IPS DF 6.9 (cell line): ENCODE measurements around the gene PLOD2.

Source experiments
- DNase-seq: peaks from one replicate; pipeline ENCODE4 v3.0.0-alpha.2; 2013; ENCODE audit warnings: low read depth, low spot score
- H3K27ac ChIP-seq: one replicate; pipeline ENCODE4 v1.5.1; 2013; ENCODE audit warnings: low read length, control low read depth
- H3K27me3 ChIP-seq: 2 replicates; pipeline ENCODE4 v1.6.1; 2013; ENCODE audit warnings: mild to moderate bottlenecking, low read length; ENCODE audit not compliant: control insufficient read depth, insufficient read depth
- H3K36me3 ChIP-seq: 2 replicates; pipeline ENCODE4 v1.6.1; 2013; ENCODE audit warnings: low read length; ENCODE audit not compliant: control insufficient read depth, insufficient read depth
- H3K4me1 ChIP-seq: 2 replicates; pipeline ENCODE4 v1.6.1; 2013; ENCODE audit warnings: low read length; ENCODE audit not compliant: control insufficient read depth, insufficient read depth
- H3K4me3 ChIP-seq: 2 replicates; pipeline ENCODE4 v1.5.1; 2013; ENCODE audit warnings: mild to moderate bottlenecking, low read length
- H3K9me3 ChIP-seq: 2 replicates; pipeline ENCODE4 v1.6.1; 2013; ENCODE audit warnings: low read length, inconsistent platforms; ENCODE audit not compliant: control insufficient read depth, insufficient read depth
- WGBS: extraction: QIAGEN DNeasy Blood & Tissue Kit; methylation state at CpG from one replicate; pipeline ENCODE4 v1.1.7; 2013; ENCODE audit warnings: mixed read lengths, missing lambda C conversion rate; ENCODE audit not compliant: insufficient read length, insufficient coverage; 5-methylcytosine and 5-hydroxymethylcytosine counted together

PLOD2 gene

DNA sequence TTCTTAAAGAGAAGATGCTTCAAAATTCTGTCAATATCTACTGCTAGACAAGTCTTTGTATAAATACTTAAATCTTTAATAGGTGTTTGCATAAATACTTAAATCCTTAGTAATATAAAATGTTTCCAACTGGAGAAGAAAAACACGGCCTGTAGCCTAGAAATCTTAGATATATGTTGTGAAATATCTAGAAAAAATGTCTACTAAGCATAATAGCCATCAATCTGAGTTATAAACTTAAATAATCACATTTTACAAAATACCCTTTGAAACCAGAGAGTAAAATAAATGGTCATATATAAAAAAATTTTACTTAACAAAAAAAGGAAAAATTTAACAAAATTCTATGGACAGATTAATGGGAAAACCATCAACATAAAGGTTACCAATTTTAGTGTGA lies 73.9 kb downstream of the PLOD2 start:
- no CpG with 5 or more reads among the region's 1 CpG for WGBS
- Histone ChIP-seq H3K36me3 (no peaks in the 10 kb centered on the region), H3K4me1 (no peaks in the 10 kb centered on the region), H3K9me3 (no peaks in the 10 kb centered on the region), H3K27me3 (no peaks in the 10 kb centered on the region), H3K4me3 (no peak overlapping the region), H3K27ac (no peak overlapping the region)
- no peak for DNase-seq

DNA sequence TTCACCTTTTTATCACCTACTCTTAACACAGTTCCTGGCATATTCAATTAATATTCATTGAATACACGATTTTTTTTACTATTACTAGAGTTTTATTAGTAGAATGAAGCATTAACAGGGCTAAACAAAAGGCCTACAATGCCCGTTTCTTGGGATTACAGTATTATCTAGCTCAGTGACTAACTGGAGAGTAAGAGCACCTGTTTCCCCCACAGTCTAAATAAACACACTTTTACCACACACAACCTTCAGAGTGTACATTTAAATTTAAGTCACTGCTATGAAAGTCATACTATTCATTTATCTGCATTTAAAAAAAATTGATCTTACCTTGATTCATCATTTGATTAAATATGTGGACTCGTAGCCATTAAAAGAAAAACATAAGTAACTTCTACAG lies 74.8 kb downstream of the PLOD2 start:
- no peaks in the 10 kb centered on the region for H3K9me3 ChIP-seq
- no peaks in the 10 kb centered on the region for H3K4me1 ChIP-seq
- no peaks in the 10 kb centered on the region for H3K27me3 ChIP-seq
- no CpG with 5 or more reads among the region's 3 CpGs for WGBS
- H3K36me3 ChIP-seq, result no peaks in the 10 kb centered on the region
- H3K27ac ChIP-seq, result no peak overlapping the region
- DNase-seq, result no peak
- no peak overlapping the region for H3K4me3 ChIP-seq

DNA sequence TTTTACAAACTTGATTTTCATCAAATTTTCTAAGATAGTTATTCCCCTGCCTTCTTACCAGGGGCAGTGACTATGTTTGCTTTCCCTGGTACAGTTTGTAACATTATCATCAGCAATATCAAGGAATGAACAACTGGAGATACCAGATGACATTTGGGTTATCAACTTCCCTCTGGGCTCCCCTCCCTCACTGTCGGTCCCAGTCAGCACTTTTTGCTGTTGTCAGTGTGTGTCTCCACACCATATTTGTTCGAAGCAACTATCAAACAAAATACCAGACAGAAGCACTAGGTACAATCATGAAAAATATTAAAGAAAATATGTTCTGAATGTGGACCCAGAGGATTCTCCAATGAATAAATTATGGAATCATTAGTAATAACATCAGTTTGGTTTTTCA lies 75.3 kb downstream of the PLOD2 start:
- Histone ChIP-seq H3K4me3 (no peak overlapping the region), H3K27ac (no peak overlapping the region), H3K4me1 (no peaks in the 10 kb centered on the region), H3K9me3 (no peaks in the 10 kb centered on the region), H3K27me3 (no peaks in the 10 kb centered on the region), H3K36me3 (no peaks in the 10 kb centered on the region)
- no peak for DNase-seq
- WGBS, result no CpG with 5 or more reads among the region's 2 CpGs

DNA sequence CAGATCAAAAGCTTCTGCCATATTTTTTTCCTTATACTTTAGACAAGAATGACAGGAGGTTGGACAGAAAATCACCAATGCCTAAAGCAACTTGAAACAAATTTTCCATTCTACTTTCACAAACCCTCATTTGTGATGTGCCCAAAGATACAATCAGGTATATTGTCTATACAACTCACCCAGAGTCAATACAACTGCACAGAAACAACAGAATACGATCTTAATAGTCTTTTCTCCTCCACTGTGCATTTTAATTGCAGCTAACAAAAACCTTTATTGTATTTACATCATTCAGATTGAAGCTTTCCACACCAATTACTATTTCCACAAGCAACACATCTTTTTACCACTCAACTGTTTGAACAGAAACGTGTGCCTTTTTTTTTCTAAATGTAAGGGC lies 80.4 kb downstream of the PLOD2 start:
- H3K27ac ChIP-seq, result no peak overlapping the region
- no peak for DNase-seq
- H3K27me3 ChIP-seq, result no peaks in the 10 kb centered on the region
- no CpG with 5 or more reads among the region's 2 CpGs for WGBS
- H3K4me1 ChIP-seq, result no peaks in the 10 kb centered on the region
- H3K4me3 ChIP-seq, result no peak overlapping the region
- H3K36me3 ChIP-seq, result no peaks in the 10 kb centered on the region
- H3K9me3 ChIP-seq, result no peaks in the 10 kb centered on the region

DNA sequence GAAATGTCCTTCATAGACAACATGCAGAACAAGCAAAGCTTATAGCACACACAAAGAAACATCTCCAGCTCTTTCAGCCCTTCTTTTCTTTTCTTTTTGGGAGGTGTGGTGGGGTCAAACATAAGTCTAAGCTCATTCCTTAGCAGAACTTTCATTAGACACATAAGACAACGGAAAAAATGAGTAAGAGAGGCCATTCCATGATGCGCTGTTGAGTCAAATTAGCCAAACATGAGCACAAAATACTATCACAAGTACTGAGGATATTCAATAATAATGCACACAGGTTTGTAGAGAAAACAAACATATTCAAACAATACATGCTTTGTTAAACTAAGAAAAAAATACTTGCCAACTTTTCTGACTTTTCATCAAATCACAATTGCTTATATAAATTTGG lies 83.0 kb downstream of the PLOD2 start:
- Histone ChIP-seq H3K27me3 (no peaks in the 10 kb centered on the region), H3K36me3 (no peaks in the 10 kb centered on the region), H3K4me3 (no peak overlapping the region), H3K9me3 (no peaks in the 10 kb centered on the region), H3K27ac (no peak overlapping the region), H3K4me1 (no peaks in the 10 kb centered on the region)
- WGBS, result no CpG with 5 or more reads among the region's 2 CpGs
- no peak for DNase-seq

DNA sequence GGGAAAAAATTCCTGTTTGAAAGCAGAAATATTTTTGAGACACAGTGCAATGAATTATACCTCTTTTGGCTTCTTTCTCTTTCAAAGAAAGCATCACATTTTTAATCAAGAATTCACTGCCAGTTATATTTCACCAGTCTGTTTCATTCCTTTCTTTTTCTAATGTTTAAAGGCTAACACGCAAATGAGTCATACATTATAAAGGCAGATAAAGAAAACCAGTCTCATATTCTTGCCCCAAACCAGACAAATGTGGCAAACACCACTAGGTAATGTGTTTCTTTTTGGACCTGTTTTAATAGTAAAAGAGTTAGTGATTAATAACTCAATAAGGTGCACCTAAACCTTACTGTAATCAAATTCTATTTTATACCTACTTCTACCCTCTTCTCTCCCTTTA lies 83.8 kb downstream of the PLOD2 start:
- H3K4me1 ChIP-seq, result no peaks in the 10 kb centered on the region
- H3K27ac ChIP-seq, result no peak overlapping the region
- H3K4me3 ChIP-seq, result no peak overlapping the region
- WGBS, result no CpG with 5 or more reads among the region's 1 CpG
- H3K27me3 ChIP-seq, result no peaks in the 10 kb centered on the region
- no peaks in the 10 kb centered on the region for H3K36me3 ChIP-seq
- H3K9me3 ChIP-seq, result no peaks in the 10 kb centered on the region
- no peak for DNase-seq

DNA sequence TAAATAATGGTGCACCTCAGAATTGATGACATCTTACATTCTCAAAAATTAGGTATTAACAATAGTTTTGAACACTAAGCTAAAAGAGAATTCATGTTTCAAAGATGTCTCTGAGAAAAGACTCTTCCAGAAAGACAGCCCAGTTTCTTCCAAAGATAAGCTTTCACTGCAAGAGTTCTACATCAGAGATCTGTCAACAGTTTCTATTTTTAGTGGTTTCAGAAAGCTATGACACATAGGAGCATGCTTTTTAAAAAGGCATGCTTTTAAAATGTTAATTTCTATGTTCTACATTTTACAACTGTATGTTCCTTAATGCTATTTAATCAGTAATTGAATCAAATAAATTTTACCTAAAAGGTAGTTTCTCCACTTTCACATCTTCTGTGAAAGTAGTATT lies 88.2 kb downstream of the PLOD2 start:
- H3K27ac ChIP-seq, result no peak overlapping the region

DNA sequence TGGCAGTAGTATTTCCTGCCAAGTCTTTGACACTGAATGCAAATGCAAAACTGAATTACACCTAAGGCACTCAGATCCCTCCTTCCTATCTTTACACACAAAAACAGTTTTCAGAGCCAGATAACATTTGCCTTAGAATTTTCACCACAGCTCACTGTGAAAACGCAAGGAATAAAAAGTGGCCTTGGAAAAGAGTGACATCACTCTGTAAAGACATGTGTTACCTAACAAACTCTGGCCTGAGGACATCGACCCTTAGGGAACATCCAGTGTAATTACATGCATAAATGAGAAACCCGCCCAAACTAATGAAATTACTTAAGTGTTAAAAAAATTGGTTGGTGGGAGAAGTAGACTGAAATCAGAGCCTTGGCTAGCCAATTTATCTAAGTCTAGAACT lies 88.9 kb downstream of the PLOD2 start:
- no peak for DNase-seq
- Histone ChIP-seq H3K36me3 (no peaks in the 10 kb centered on the region), H3K9me3 (no peaks in the 10 kb centered on the region)

More for the DNA sequence above, 88.2 kb downstream of the PLOD2 start:
- Histone ChIP-seq H3K9me3 (no peaks in the 10 kb centered on the region), H3K27me3 (no peaks in the 10 kb centered on the region), H3K4me1 (no peaks in the 10 kb centered on the region), H3K4me3 (no peak overlapping the region), H3K36me3 (no peaks in the 10 kb centered on the region)
- DNase-seq, result no peak

DNA sequence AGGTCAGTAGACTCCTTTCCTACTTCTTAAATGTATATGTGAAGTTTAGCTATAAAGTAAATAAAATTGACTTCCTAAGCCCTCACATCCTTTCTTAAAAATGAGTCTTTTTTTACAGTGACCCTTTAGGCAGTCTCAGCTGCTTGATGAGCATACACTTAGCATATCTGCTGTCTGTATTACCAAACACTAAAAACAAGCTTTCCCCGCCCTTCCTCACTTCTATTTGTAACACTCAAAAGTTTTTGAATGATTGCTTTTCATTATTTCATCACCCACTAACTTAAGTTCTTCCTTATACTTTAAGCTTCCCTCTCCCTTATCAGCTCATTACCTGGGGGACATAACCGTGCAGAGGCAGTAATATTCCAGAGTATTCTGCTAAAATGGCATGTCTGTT lies 89.4 kb downstream of the PLOD2 start:
- no CpG with 5 or more reads among the region's 2 CpGs for WGBS
- no peak for DNase-seq
- H3K27me3 ChIP-seq, result no peaks in the 10 kb centered on the region
- H3K27ac ChIP-seq, result no peak overlapping the region
- no peaks in the 10 kb centered on the region for H3K4me1 ChIP-seq
- no peaks in the 10 kb centered on the region for H3K36me3 ChIP-seq
- H3K4me3 ChIP-seq, result no peak overlapping the region
- H3K9me3 ChIP-seq, result no peaks in the 10 kb centered on the region

More for the DNA sequence above, 88.9 kb downstream of the PLOD2 start:
- WGBS, result no CpG with 5 or more reads among the region's 3 CpGs
- no peaks in the 10 kb centered on the region for H3K27me3 ChIP-seq
- H3K27ac ChIP-seq, result no peak overlapping the region
- H3K4me1 ChIP-seq, result no peaks in the 10 kb centered on the region
- H3K4me3 ChIP-seq, result no peak overlapping the region

DNA sequence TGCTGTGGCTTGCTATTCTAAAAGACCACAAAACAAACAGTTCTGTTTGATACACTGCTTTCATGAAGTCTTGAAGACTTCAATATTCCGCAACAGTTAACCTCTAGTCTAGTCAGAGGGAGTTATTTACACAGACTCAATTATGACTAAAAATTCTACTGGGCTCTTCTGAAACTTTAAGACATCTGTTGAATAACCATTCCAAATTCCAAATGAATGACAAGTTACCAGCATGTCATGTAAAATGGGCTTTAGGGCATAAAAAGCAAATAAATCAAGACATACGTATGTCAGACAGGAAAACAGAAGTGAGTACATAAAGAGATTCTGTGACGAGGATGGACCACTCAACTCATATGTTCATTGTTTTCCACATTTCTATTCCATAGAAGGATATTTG lies 93.9 kb downstream of the PLOD2 start:
- WGBS, result no CpG with 5 or more reads among the region's 3 CpGs
- Histone ChIP-seq H3K4me3 (no peak overlapping the region), H3K4me1 (no peaks in the 10 kb centered on the region), H3K36me3 (no peaks in the 10 kb centered on the region), H3K27me3 (no peaks in the 10 kb centered on the region), H3K27ac (no peak overlapping the region), H3K9me3 (no peaks in the 10 kb centered on the region)
- no peak for DNase-seq

DNA sequence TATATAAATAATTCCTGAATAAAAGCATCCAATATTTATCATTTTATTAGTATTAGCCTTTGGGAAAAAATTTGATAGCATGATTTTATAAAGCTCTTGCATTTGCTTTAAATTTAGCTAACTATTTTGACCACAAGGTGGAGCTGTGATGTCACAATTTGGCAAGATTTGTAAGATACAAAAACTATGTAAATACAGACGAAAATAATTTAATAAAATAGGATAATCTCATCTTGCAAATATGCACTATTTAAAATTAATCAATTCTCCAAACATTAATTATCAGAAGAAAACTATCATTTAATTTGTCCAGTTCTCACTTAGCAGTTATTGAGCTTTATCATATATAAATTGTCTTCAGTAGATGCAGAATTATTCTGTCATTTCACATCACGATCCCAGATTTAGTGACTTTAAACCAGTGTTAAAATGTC lies 95.4 kb downstream of the PLOD2 start:
- Histone ChIP-seq H3K36me3 (no peaks in the 10 kb centered on the region), H3K4me3 (no peak overlapping the region), H3K9me3 (no peaks in the 10 kb centered on the region), H3K27me3 (no peaks in the 10 kb centered on the region), H3K27ac (no peak overlapping the region), H3K4me1 (no peaks in the 10 kb centered on the region)
- DNase-seq, result peak; percentile 18
- no CpG with 5 or more reads among the region's 2 CpGs for WGBS
